ENCODE results near the gene FARP2.
"Not testable (repeated sequence)": the region's sequence is repeated elsewhere in the genome, so short reads cannot be mapped to it uniquely, and the experiment has no call there.

Gene FARP2

DNA sequence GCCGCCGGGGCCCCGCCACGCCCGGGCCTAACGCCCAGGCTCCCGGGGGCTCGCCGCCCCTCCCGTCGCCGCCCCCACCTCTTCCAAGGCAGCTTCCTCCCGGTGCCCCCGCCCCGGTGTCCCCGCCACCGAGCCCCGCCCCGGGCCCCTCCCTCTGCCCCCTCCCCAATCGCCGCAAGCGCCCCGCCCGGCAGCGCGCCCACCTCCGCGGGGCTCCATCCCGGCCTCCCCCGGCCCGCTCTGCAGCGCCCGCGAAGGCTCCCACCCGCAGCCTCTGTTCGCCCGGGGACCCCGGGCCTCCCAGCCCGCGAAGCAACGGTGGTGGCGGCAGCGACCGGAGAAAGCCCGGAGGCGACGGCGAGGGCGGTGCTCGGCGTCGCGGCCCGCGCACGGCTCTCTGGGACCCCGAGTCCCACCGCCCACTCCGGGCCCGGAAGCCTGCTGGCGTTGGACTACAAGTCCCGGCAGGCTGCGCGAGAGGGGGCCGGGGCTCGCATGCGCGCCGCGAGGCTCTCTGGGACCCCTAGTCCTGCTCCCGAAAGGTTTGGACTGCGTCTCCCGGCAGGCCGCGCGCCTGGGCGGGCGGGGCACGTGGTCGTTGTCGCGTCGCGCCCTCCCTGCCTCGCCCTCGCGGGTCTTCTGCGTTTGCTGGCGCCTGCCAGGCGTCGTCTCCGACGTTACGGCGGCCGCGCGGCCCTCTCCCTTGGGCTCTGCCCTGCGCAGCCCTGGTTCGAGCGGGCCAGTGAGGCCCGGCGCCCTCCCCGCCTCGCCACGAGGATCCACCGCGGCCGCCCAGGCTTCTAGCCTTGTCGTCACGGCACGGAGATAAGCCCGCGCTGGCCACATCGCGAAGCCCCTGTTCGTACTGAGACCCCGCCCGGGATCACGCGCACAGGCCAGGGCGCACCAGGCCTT lies 152.4 kb downstream of the FARP2 start, which contains the start of gene STK25:
Gene STK25, minus strand, starts transcription at position 345 of the 915 bp plus-strand sequence. CDS start 549 bp downstream, outside the sequence.
- ATAC-seq: peak; percentile 98
- no peaks in the 10 kb centered on the region for H3K27me3 Mint-ChIP-seq

DNA sequence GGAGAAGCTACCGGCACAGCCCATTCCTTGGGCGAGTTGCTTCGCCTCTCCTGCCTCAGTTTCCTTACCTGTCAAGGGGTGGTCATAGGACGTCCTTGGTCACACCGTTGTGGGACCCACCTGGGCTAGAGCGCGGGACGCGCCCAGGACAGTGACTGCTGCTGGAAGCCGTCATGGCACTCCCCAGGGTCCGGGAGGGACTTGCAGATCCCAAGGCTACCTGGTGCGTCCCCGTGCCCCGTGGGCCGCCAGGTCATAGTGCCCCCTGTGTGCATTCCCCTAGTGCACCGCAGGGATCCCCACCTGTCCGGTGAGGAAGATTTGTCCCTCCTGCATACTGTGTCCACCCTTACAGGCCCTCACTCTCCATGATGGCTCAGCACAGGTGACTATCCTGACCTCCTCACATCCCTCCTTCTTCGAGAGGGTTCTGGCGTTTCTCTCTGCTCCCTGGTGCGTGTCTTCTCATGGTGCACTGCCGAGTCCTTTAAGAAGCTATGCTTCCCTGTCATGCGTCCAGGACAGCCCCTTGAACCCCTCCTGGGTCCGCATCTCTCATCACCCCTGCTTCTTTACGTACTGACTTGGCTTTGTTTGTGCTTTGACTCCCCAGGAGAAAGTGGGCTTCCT lies 153.2 kb downstream of the FARP2 start:
- Mint-ChIP-seq H3K27me3 (no peaks in the 10 kb centered on the region), H3K36me3 (ENCODE audit: low read depth) (no peaks in the 10 kb centered on the region), H3K4me1 (peaks cover 23% of the 10 kb centered on the region), H3K4me3 (peak overlapping the region; percentile 72), H3K9me3 (peaks cover 3% of the 10 kb centered on the region), H3K27ac (peak overlapping the region; percentile 48)
- no peak for DNase-seq
- ATAC-seq: no peak

More for the DNA sequence above, 152.4 kb downstream of the FARP2 start, which contains the start of gene STK25:
- Mint-ChIP-seq H3K9me3 (peaks cover 3% of the 10 kb centered on the region), H3K36me3 (ENCODE audit: low read depth) (no peaks in the 10 kb centered on the region), H3K4me3 (peak within 1 kb of the TSS; percentile 82), H3K27ac (peak within 1 kb of the TSS; percentile 48), H3K4me1 (peaks cover 23% of the 10 kb centered on the region)
- DNase-seq: peak; percentile 97

DNA sequence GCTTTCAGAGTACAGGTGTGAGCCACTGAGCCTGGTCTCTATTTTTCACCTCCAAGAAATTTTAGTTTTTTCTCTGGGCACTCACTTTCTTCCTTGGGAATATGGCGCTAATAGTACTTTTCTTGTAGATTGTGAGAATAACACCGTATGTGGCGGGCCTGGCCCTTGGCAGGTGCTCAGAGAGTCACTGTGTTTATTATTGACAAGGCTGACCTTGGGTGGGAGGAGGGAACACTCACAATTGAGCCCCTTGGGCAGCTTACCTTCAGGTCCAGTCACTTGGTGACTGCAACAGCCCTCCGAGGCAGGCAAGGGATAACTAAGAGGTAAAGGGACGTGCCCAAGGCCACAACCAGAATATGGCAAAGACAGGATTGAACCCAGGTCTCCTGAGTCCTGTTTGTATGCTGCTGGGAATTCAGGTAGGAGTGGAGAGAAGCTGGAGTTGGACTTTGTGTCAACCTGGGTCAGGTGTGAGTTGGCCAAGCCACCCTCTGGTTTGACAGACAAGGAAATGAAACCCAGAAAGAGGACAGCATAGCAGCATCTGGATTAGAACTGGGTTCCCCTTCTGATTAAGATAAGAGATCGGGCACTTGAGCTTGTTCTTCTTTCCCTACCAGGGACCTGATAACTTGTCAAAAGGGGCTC lies 155.1 kb downstream of the FARP2 start:
- no peak overlapping the region for H3K4me3 Mint-ChIP-seq
- peaks cover 26% of the 10 kb centered on the region for H3K4me1 Mint-ChIP-seq
- H3K36me3 Mint-ChIP-seq (ENCODE audit: low read depth): no peaks in the 10 kb centered on the region
- H3K27me3 Mint-ChIP-seq: no peaks in the 10 kb centered on the region
- ATAC-seq: no peak
- DNase-seq: no peak
- peaks cover 3% of the 10 kb centered on the region for H3K9me3 Mint-ChIP-seq
- H3K27ac Mint-ChIP-seq: no peak overlapping the region

DNA sequence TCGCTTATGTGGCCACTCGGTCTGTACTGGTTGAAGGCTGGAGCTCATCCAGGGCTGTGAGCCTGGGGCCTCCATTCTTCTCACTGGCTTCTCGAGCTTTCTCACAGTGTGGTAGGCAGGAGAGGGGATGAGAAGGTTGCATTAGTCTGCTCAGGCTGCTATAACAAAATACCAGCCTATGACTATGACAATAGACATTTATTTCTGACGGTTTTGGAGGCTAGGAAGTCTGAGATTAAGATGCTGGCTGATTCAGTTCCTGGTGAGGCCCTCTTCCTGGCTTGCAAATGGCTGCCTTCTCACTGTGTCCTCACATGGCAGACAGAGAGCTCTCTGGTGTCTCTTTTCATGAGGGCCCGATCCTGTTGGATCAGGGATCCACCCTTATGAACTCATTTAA lies 158.5 kb downstream of the FARP2 start:
- H3K27ac Mint-ChIP-seq: no peak overlapping the region
- H3K4me1 Mint-ChIP-seq: peaks cover 12% of the 10 kb centered on the region
- peaks cover 5% of the 10 kb centered on the region for H3K27me3 Mint-ChIP-seq
- H3K4me3 Mint-ChIP-seq: no peak overlapping the region
- H3K9me3 Mint-ChIP-seq: peaks cover 8% of the 10 kb centered on the region
- peaks cover 2% of the 10 kb centered on the region for H3K36me3 Mint-ChIP-seq (ENCODE audit: low read depth)
- ATAC-seq (no peak), DNase-seq (no peak)

DNA sequence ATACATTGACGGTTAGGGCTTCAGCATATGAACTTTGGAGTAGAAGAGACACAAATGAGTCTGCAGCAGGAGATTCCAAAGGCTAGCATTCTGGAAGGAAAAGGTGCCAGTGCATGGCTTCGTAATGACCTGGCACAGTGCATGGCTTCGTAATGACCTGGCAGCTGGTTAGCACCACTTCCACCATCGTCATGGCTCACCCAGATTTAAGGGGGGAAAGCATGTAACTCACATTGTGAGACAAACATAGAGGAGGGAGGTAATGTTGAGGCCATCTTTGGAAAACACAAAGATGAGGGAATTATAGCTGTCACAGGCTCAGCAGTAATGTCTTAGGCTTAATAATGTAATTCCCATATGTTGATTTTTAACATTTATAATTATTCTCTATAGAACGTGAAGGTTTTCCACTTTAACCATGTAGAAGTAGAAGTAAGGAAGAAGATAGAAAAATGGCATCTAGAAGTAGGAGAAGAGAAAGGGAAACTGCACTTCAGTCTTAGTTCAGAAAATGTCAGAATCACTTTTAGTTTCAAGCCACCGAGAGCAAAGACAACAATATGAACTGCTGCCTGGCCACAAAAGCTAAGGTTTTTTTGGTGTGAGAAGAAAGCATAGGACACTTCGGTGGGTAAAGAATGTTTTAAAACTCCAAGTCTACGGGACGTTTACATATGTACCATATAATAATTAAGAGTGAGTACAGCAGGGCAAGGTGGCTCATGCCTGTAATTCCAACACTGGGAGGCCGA lies 159.1 kb downstream of the FARP2 start:
- H3K27me3 Mint-ChIP-seq: peaks cover 5% of the 10 kb centered on the region
- peaks cover 2% of the 10 kb centered on the region for H3K36me3 Mint-ChIP-seq (ENCODE audit: low read depth)
- peak; percentile 36 for ATAC-seq
- peaks cover 9% of the 10 kb centered on the region for H3K4me1 Mint-ChIP-seq
- H3K4me3 Mint-ChIP-seq: no peak overlapping the region
- no peak for DNase-seq
- H3K27ac Mint-ChIP-seq: peak overlapping the region; percentile 50
- H3K9me3 Mint-ChIP-seq: peaks cover 7% of the 10 kb centered on the region

DNA sequence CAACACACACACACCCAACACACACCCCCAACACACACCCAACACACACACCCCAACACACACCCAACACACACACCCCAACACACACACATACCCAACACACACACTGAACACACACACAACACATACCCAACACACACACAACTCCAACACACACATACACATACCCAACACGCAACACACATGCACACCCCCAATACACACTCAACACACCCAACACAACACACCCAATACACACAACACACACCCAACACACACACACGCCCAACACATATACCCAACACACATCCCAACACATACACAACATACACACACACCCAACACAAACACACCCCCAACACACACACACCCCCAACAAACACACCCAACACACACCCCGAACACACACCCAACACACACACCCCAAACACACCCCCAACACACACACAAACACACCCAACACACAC lies 160.5 kb downstream of the FARP2 start:
- ATAC-seq (no peak), DNase-seq (no peak)
- H3K27me3 Mint-ChIP-seq: peaks cover 12% of the 10 kb centered on the region
- H3K4me3 Mint-ChIP-seq: no peak overlapping the region
- peaks cover 7% of the 10 kb centered on the region for H3K9me3 Mint-ChIP-seq
- H3K27ac Mint-ChIP-seq: no peak overlapping the region
- H3K4me1 Mint-ChIP-seq: peaks cover 12% of the 10 kb centered on the region
- H3K36me3 Mint-ChIP-seq (ENCODE audit: low read depth): peaks cover 2% of the 10 kb centered on the region

DNA sequence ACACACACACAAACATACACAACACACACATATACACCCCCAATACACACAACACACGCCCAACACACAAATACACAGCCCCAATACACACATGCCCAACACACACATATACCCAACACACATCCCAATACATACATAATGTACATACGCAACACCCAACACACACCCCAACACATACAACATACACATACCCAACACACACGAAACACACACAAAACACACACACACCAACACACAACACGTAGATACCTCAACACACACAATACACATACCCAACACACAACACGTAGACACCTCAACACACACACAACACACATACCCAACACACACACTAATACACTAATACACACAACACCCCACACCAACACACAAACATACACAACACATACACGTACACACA lies 161.2 kb downstream of the FARP2 start:
- no peak for DNase-seq
- Mint-ChIP-seq H3K27ac (no peak overlapping the region), H3K36me3 (ENCODE audit: low read depth) (peaks cover 2% of the 10 kb centered on the region), H3K9me3 (peaks cover 7% of the 10 kb centered on the region), H3K4me3 (no peak overlapping the region), H3K27me3 (peaks cover 13% of the 10 kb centered on the region), H3K4me1 (peaks cover 12% of the 10 kb centered on the region)
- ATAC-seq: no peak

DNA sequence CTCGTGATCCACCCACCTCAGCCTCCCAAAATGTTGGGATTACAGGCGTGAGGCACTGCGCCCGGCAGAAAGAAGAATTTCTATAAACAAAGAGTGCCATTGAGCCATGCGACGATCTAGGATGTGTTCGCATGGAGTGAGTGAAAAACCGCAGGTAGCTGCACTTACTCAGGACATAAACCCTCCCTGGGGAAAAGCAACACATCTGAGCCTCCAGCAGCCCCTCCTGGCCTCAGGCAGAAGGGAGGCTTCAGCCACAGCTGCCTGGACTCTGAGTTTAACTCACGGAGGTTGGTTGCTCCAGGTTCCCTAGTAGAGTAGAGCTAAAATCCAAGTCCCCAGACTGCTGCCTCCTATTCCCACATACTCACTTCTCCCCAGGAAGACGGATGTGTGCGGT lies 163.6 kb downstream of the FARP2 start:
- ATAC-seq: no peak

DNA sequence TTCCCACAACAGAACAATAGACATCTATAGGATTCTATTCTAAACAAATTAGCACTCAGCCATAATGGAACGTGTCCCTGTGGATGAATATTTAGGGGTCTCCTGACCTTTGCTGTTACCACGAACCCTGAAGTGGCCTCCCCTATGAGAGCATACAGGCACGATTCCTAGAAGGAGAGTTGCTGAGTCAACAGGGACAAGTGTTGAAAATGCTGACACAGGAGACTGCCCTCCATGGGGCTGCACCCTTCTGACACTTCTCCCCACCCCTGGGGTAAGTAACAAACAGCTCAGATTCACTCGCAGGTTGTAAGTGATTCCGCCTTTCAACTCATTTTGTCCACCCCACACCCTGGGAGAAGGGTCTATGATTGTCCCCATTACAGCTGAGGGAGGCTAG lies 166.4 kb downstream of the FARP2 start:
- Mint-ChIP-seq H3K36me3 (ENCODE audit: low read depth) (no peaks in the 10 kb centered on the region), H3K9me3 (peaks cover 8% of the 10 kb centered on the region), H3K4me3 (no peak overlapping the region), H3K4me1 (peaks cover 4% of the 10 kb centered on the region), H3K27me3 (peaks cover 11% of the 10 kb centered on the region), H3K27ac (no peak overlapping the region)
- no peak for ATAC-seq
- no peak for DNase-seq

More for the DNA sequence above, 163.6 kb downstream of the FARP2 start:
- H3K9me3 Mint-ChIP-seq: peaks cover 7% of the 10 kb centered on the region
- H3K27me3 Mint-ChIP-seq: peaks cover 14% of the 10 kb centered on the region
- H3K4me3 Mint-ChIP-seq: no peak overlapping the region
- peaks cover 2% of the 10 kb centered on the region for H3K36me3 Mint-ChIP-seq (ENCODE audit: low read depth)
- no peak overlapping the region for H3K27ac Mint-ChIP-seq
- peaks cover 12% of the 10 kb centered on the region for H3K4me1 Mint-ChIP-seq
- DNase-seq: no peak

DNA sequence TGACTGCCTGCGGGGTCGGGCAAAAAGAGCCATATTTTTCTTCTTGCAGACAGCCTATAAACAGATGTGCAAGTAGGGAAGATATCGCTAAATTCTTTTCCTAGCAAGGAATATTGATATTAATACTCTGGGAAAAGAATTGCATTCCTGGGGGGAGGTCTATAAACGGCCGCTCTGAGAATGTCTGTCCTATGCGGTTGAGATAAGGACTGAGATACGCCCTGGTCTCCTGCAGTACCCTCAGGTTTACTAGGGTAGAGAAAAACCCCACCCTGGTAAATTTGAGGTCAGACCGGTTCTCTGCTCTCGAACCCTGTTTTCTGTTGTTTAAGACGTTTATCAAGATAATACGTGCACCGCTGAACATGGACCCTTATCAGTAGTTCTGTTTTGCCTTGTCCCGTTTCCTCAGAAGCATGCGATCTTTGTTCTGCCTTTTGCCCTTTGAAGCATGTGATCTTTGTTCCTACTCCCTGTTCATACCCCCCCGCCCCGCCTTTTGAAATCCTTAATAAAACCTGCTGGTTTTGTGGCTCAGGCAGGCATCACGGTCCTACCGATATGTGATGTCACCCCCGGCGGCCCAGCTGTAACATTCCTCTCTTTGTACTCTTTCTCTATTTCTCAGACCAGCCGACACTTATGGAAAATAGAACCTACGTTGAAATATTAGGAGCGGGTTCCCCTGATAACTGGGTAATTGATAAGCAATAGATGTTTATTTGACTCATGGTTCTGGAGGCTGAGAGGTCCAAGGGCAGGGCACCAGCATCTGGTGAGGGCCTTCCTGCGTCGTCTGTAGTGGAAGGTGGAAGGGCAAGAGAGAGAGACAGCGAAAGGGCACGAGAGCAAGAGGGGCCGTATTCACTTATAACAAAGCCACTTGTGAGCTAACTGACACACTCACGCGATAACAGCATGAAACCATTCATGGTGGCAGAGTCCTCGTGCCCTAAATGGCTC lies 170.0 kb downstream of the FARP2 start:
- H3K9me3 Mint-ChIP-seq; H3K27ac Mint-ChIP-seq; ATAC-seq; H3K4me1 Mint-ChIP-seq; H3K27me3 Mint-ChIP-seq; H3K4me3 Mint-ChIP-seq; H3K36me3 Mint-ChIP-seq (ENCODE audit: low read depth); DNase-seq: not testable (repeated sequence)

DNA sequence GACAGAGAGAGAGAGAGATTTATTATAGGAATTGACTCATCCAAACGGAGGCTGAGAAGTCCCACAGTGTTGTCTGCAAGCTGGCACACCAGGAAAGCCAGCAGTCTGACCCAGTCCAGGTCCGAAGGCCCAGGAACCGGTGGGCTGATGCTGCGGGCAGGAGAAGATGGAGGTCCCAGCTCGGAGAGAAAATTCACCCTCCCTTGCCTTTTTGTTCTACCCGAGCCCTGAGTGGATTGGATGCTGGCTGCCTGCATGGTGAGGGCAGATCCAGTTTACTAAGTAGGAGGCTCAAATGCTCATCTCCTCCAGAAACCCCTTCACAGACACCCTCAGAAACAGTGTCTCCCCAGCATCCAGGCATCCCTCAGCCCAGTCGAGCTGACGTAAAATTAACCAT lies 174.5 kb downstream of the FARP2 start:
- no peak for ATAC-seq
- peaks cover 6% of the 10 kb centered on the region for H3K9me3 Mint-ChIP-seq
- H3K27me3 Mint-ChIP-seq: no peaks in the 10 kb centered on the region
- H3K27ac Mint-ChIP-seq: no peak overlapping the region
- no peak overlapping the region for H3K4me3 Mint-ChIP-seq
- no peak for DNase-seq
- H3K36me3 Mint-ChIP-seq (ENCODE audit: low read depth): no peaks in the 10 kb centered on the region
- no peaks in the 10 kb centered on the region for H3K4me1 Mint-ChIP-seq

DNA sequence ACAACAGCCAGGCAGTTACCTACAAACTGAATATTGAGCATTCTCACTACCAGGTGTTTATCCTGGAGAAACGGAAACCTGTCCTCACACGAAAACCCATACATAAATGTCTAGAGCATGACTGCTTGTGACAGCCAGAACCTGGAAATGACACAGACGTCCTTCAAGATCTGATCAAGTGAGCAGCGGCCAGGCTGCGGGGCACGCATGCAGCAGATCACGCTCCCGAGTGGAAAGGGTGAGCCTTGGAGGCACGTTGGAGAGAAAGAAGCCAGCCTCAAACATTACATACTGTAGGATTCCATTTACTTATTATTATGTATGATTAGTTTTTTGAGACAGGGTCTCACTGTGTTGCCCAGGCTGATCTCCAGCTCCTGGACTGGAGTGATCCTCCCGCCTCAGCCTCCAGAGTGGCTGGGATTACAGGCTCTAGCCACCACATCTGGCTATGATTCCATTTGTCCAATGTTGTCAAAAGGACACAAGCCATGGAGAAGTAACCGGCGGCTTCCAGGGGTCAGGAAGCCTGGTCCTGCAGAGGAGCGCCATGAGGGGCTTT lies 175.2 kb downstream of the FARP2 start:
- ATAC-seq: no peak
- DNase-seq: no peak
- Mint-ChIP-seq H3K4me1 (no peaks in the 10 kb centered on the region), H3K27me3 (no peaks in the 10 kb centered on the region), H3K4me3 (no peak overlapping the region), H3K9me3 (peaks cover 2% of the 10 kb centered on the region), H3K36me3 (ENCODE audit: low read depth) (no peaks in the 10 kb centered on the region), H3K27ac (no peak overlapping the region)

DNA sequence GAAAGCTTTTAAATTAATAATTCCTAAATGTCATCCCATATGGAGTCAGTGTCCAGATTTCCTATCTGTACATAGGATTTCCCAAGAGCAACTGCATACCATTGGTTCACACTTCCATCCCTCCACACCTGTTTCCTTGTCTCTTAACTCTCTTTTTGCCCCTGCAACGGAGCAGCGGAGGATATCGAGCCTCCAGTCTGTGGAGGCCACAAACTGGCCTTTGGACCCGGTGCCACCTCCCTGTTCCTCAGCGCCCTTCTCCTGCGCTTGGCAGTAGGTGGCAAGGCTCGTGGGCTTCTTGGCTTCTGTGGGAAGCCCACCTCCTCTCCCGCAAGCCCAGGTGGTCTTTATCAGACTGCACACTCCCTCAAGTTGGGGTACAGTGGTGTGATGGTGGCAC lies 176.1 kb downstream of the FARP2 start:
- H3K4me3 Mint-ChIP-seq: no peak overlapping the region
- DNase-seq: no peak

More for the DNA sequence above, 176.1 kb downstream of the FARP2 start:
- Mint-ChIP-seq H3K36me3 (ENCODE audit: low read depth) (no peaks in the 10 kb centered on the region), H3K27ac (no peak overlapping the region), H3K4me1 (no peaks in the 10 kb centered on the region), H3K9me3 (no peaks in the 10 kb centered on the region), H3K27me3 (no peaks in the 10 kb centered on the region)
- ATAC-seq: no peak
